Calu3 (cell line): ENCODE data around the gene USP13. TPM values are rescaled to one million over a fixed set of nuclear protein-coding genes. Genes with fewer than 3 reads are reported as not detected.
A peak's percentile ranks its signal among the peaks of the same experiment; 100 is the strongest.

Experiments used
- BruUV-seq: library from RNA; stranded (reverse); fragments of 400-500 nt; replicated peaks from 2 replicates; lab custom pipeline; 2021; lab: Mats Ljungman, UMichigan
- CTCF ChIA-PET: fragments of 300-600 bp; sonication (Branson Sonifier 250); formaldehyde crosslinking; loops from one replicate; lab custom pipeline; 2022; ENCODE audit warnings: antibody characterized with exemption; lab: Charles Lee
- DNase-seq: peaks from one replicate; pipeline ENCODE4 v3.0.0; 2022
- H3K27ac Mint-ChIP-seq: one replicate; pipeline ENCODE4 v1.8.0; 2022; ENCODE audit warnings: mixed read lengths; ENCODE audit not compliant: unreplicated experiment
- H3K27me3 Mint-ChIP-seq: one replicate; pipeline ENCODE4 v1.8.0; 2022; ENCODE audit warnings: mixed read lengths; ENCODE audit not compliant: unreplicated experiment
- H3K36me3 Mint-ChIP-seq: one replicate; pipeline ENCODE4 v1.8.0; 2022; ENCODE audit warnings: mild to moderate bottlenecking, moderate library complexity, mixed read lengths; ENCODE audit not compliant: insufficient read depth, unreplicated experiment
- H3K4me1 Mint-ChIP-seq: one replicate; pipeline ENCODE4 v1.8.0; 2022; ENCODE audit warnings: mild to moderate bottlenecking, low read depth, mixed read lengths; ENCODE audit not compliant: unreplicated experiment
- H3K4me3 Mint-ChIP-seq: one replicate; pipeline ENCODE4 v1.8.0; 2022; ENCODE audit warnings: mild to moderate bottlenecking, low read depth, moderate library complexity, mixed read lengths; ENCODE audit not compliant: unreplicated experiment
- H3K9me3 Mint-ChIP-seq: one replicate; pipeline ENCODE4 v1.8.0; 2022; ENCODE audit warnings: low read depth, mixed read lengths; ENCODE audit not compliant: unreplicated experiment
- intact Hi-C: fragments of 100-400 bp; cut with micrococcal nuclease; formaldehyde crosslinking; loops from one replicate; pipeline ENCODE4 v1.10.0; 2022; ENCODE audit not compliant: unreplicated experiment
- total RNA-seq: library from RNA; stranded (reverse); gene quantifications from 2 replicates; pipeline ENCODE4 v1.2.3, GENCODE V29; 2022
- TF ChIP-seq, protein P1 (sequence below): fragments of 200-600 bp; IDR thresholded peaks from one replicate; pipeline ENCODE4 v1.8.0; 2022; ENCODE audit warnings: antibody characterized with exemption; ENCODE audit not compliant: unreplicated experiment

The USP13 gene
- total RNA-seq, 1 experiment from 2014 or later, result 29.8 TPM

DNA sequence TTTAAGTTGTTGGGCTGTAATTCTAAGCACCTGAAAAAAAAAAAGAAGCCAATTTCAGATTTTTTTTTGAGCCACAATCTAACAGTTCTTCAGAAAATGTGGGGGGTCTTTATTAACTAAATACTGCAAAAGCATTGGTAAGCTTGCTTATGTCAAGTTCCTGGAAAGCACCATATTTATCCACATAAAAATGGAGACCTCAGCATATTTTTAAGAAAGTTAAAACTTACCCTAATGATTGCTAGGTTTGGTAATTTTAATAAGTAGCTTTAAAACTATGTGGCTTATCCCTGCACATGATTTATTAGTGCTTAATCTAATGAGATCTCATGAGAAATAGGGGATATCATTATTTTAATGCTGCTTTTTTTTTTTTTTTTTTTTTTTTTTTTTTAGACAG is 156.8 kb downstream of the USP13 start:
- intact Hi-C loops, result loop anchor here (2.0 to 5.0 kb wide), 2 partner anchors 119 to 593 kb away; no protein-coding TSS in a partner anchor
- peaks cover 11% of the 10 kb centered on the region for H3K4me1 Mint-ChIP-seq
- no peaks in the 10 kb centered on the region for H3K9me3 Mint-ChIP-seq
- no peak overlapping the region for H3K4me3 Mint-ChIP-seq
- no TSS peak for BruUV-seq
- H3K27me3 Mint-ChIP-seq, result no peaks in the 10 kb centered on the region
- CTCF ChIA-PET, result interaction anchor here (0.6 to 0.7 kb wide), 5 partner anchors 9 to 1815 kb away, joined by 3 to 15 read pairs (median 4); no protein-coding TSS in a partner anchor
- no peak for DNase-seq
- TF ChIP-seq, protein P1, sequence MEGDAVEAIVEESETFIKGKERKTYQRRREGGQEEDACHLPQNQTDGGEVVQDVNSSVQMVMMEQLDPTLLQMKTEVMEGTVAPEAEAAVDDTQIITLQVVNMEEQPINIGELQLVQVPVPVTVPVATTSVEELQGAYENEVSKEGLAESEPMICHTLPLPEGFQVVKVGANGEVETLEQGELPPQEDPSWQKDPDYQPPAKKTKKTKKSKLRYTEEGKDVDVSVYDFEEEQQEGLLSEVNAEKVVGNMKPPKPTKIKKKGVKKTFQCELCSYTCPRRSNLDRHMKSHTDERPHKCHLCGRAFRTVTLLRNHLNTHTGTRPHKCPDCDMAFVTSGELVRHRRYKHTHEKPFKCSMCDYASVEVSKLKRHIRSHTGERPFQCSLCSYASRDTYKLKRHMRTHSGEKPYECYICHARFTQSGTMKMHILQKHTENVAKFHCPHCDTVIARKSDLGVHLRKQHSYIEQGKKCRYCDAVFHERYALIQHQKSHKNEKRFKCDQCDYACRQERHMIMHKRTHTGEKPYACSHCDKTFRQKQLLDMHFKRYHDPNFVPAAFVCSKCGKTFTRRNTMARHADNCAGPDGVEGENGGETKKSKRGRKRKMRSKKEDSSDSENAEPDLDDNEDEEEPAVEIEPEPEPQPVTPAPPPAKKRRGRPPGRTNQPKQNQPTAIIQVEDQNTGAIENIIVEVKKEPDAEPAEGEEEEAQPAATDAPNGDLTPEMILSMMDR, result no peak
- no peaks in the 10 kb centered on the region for H3K36me3 Mint-ChIP-seq
- no peak overlapping the region for H3K27ac Mint-ChIP-seq

DNA sequence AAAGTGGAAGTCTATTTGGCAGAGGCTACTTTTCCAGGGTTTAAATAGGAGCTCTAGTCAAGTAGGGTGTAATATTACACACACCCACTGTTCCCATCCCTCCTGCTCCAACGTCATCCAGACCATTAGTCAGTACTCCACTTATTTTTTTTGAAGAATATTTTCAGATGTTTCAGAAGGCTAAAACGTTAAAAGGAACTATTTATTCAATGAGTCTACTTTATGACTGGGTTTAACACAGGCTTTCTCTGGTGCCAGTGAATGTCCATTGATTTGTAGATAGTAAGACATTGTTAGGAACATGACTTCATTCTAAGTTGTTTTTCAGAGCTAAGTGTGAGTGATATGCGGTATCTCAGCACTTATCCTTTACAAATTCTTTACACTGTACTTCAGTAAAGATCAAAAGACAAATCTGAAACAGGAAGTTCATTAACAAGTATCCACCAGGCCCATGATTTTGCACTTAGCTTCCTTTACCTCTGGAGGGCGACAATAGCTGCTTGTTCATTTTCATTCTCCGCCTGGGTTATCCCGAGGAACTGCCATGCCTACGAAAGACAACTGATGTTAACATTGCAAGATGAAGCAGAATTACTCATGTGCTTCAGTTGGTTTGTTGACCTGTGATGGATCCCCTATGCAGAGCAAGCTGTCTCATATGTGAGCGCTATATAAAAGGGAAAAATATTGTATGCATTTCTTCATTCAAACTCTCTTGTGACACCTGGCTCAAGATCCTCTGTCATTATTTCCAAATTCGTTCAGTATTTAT is 158.7 kb downstream of the USP13 start:
- intact Hi-C loops, result loop anchor here (1.0 to 5.0 kb wide), 4 partner anchors 117 to 784 kb away; no protein-coding TSS in a partner anchor
- peak; percentile 77 for DNase-seq
- H3K4me3 Mint-ChIP-seq, result no peak overlapping the region
- peaks cover 11% of the 10 kb centered on the region for H3K4me1 Mint-ChIP-seq
- TF ChIP-seq, protein P1, result peak; percentile 85
- H3K36me3 Mint-ChIP-seq, result no peaks in the 10 kb centered on the region
- no peaks in the 10 kb centered on the region for H3K9me3 Mint-ChIP-seq
- no TSS peak for BruUV-seq
- peak overlapping the region; percentile 30 for H3K27ac Mint-ChIP-seq
- H3K27me3 Mint-ChIP-seq, result no peaks in the 10 kb centered on the region
- CTCF ChIA-PET, result interaction anchor here (0.6 to 2.2 kb wide), 9 partner anchors 10 to 867 kb away, joined by 3 to 26 read pairs (median 4); partner anchors contain the start of genes CCDC39 and TTC14

DNA sequence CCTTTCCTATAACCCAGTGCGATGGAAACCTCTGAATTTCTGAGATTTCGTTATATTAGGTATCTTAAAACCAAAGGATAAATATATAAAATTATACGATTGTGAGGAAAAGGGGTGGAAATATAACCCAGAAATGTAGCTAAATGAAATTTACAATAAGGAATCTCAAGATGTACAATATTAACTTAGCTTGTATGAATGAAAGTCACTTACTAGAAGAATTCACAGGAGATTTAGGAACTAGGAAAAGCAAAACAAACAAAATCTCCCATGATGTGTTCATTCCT is 159.2 kb downstream of the USP13 start:
- H3K9me3 Mint-ChIP-seq, result no peaks in the 10 kb centered on the region
- no peaks in the 10 kb centered on the region for H3K27me3 Mint-ChIP-seq
- H3K4me1 Mint-ChIP-seq, result peaks cover 11% of the 10 kb centered on the region
- no peak overlapping the region for H3K27ac Mint-ChIP-seq
- DNase-seq, result no peak
- no peaks in the 10 kb centered on the region for H3K36me3 Mint-ChIP-seq
- CTCF ChIA-PET, result interaction anchor here (1.0 to 2.2 kb wide), 5 partner anchors 44 to 790 kb away, joined by 3 to 26 read pairs (median 8); partner anchors contain the start of gene TTC14
- TF ChIP-seq, protein P1, result no peak
- intact Hi-C loops, result loop anchor here (5.0 kb wide), 1 partner anchor 590 kb away; no protein-coding TSS in a partner anchor
- no TSS peak for BruUV-seq
- H3K4me3 Mint-ChIP-seq, result no peak overlapping the region

DNA sequence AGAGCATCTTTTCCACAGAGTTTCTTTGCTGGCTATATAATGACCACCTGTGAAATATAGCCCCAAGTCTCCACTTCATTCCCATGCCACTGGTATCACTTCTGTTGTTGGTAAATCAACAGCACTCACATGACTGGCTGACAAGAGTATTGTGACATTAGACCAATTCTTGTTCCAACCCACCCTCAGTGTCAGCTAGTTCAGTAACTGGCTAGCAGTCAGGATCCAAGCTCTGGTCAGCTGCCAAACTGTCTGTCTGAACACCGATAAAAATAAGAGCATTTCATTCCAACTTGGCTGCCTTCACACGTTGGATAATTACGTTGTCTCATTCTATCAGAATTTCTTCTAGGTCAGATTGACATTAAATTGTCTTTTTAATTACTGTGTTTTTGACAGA is 166.5 kb downstream of the USP13 start:
- intact Hi-C loops, result no loop called here
- Mint-ChIP-seq H3K4me3 (no peak overlapping the region), H3K27ac (no peak overlapping the region), H3K9me3 (no peaks in the 10 kb centered on the region), H3K4me1 (no peaks in the 10 kb centered on the region), H3K27me3 (no peaks in the 10 kb centered on the region), H3K36me3 (no peaks in the 10 kb centered on the region)
- no peak for DNase-seq
- CTCF ChIA-PET, result no interaction called here
- BruUV-seq, result no TSS peak
- TF ChIP-seq, protein P1, result no peak
